HL-60 (cell line): ENCODE results near the gene ZNF518B.
A peak's percentile ranks its signal among the peaks of the same experiment; 100 is the strongest.

Source experiments
- DNase-seq, 2 experiments: peaks; one replicate each; pipeline ENCODE4 v3.0.0-alpha.2; 2010 to 2020; ENCODE audit warnings: low read depth in 1 of 2, low spot score in 1 of 2
- H3K27ac ChIP-seq: fragments of 250-450 bp; sonication (Bioruptor Pico); replicated peaks from 2 replicates; pipeline ENCODE4 v1.5.1; 2020; ENCODE audit warnings: mild to moderate bottlenecking, moderate library complexity
- H3K27me3 ChIP-seq: fragments of 250-450 bp; sonication (Bioruptor Pico); 2 replicates; pipeline ENCODE4 v1.5.1; 2021; ENCODE audit warnings: mild to moderate bottlenecking, moderate library complexity; ENCODE audit not compliant: insufficient read depth, poor library complexity, severe bottlenecking
- H3K4me3 ChIP-seq: replicated peaks from 2 replicates; pipeline ENCODE4 v1.5.1; 2011; ENCODE audit warnings: mild to moderate bottlenecking, control low read depth, low read length; ENCODE audit not compliant: insufficient read depth
- GABPA ChIP-seq: IDR thresholded peaks from 2 replicates; pipeline ENCODE4 v1.6.1; 2012; ENCODE audit warnings: low read depth
- POLR2AphosphoS5 ChIP-seq: IDR thresholded peaks from 2 replicates; pipeline ENCODE4 v1.6.1; 2012; ENCODE audit warnings: low read depth
- REST ChIP-seq: IDR thresholded peaks from 2 replicates; pipeline ENCODE4 v1.6.1; 2012; ENCODE audit warnings: low read depth; ENCODE audit not compliant: insufficient replicate concordance
- SPI1 ChIP-seq: IDR thresholded peaks from 2 replicates; pipeline ENCODE4 v1.6.1; 2012; ENCODE audit warnings: low read depth, mild to moderate bottlenecking, borderline replicate concordance
- TF ChIP-seq, protein P1 (sequence below): IDR thresholded peaks from one replicate; pipeline ENCODE4 v1.5.1; 2011; ENCODE audit warnings: low read length, control low read depth, inconsistent platforms; ENCODE audit not compliant: insufficient read depth

The ZNF518B gene

GRCh38 chr4:10413177-10413576 lies 44.0 kb downstream of the ZNF518B start:
- Histone ChIP-seq H3K27me3 (no peaks in the 10 kb centered on the region), H3K4me3 (no peak overlapping the region), H3K27ac (no peak overlapping the region)
- no peak for TF ChIP-seq SPI1
- TF ChIP-seq GABPA, result no peak
- TF ChIP-seq REST, result no peak
- no peak for TF ChIP-seq POLR2AphosphoS5
- TF ChIP-seq, protein P1, sequence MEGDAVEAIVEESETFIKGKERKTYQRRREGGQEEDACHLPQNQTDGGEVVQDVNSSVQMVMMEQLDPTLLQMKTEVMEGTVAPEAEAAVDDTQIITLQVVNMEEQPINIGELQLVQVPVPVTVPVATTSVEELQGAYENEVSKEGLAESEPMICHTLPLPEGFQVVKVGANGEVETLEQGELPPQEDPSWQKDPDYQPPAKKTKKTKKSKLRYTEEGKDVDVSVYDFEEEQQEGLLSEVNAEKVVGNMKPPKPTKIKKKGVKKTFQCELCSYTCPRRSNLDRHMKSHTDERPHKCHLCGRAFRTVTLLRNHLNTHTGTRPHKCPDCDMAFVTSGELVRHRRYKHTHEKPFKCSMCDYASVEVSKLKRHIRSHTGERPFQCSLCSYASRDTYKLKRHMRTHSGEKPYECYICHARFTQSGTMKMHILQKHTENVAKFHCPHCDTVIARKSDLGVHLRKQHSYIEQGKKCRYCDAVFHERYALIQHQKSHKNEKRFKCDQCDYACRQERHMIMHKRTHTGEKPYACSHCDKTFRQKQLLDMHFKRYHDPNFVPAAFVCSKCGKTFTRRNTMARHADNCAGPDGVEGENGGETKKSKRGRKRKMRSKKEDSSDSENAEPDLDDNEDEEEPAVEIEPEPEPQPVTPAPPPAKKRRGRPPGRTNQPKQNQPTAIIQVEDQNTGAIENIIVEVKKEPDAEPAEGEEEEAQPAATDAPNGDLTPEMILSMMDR, result no peak
- no peak for DNase-seq

GRCh38 chr4:10405672-10406071 lies 51.6 kb downstream of the ZNF518B start:
- Histone ChIP-seq H3K27me3 (no peaks in the 10 kb centered on the region), H3K27ac (no peak overlapping the region), H3K4me3 (no peak overlapping the region)
- DNase-seq, result no peak
- no peak for TF ChIP-seq SPI1
- TF ChIP-seq, protein P1, result no peak
- TF ChIP-seq REST, result no peak
- no peak for TF ChIP-seq POLR2AphosphoS5
- no peak for TF ChIP-seq GABPA

DNA sequence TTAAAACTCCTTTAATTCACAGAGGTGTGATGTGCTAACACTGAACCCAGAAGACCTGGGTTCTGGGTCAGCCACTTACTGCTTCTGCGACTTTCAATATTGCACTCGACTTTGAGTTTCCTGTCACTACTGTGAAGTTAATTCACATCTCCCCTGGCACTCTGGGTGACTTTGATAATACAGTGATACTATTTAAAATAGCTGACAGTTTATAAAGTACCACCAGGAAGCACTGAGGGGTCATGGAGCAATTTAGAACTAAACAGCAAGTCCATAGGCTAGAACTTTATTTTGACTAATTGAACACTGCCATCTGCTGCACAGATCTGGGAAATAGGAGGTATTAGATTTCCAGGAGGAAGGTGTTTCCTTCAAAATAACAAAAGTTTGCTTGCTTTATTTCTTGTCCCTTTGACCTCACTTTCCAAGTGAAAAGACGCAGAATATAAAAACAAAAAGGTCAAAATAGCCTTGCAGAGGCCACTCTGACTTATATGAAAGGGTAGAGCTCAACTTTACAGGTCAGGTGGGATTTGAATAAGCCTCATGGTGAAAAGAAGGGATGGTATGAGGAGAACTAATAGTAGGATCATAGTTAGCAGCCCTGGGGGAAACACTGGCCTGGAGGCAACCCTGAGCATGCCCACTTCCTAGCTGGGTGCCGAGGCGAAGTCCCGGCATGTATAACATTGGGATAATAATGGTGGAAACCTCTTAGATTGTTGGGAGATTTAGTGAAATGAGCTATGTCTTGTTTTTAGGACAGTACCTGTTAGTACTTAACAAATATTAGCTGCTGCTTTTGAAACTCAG lies 53.4 kb downstream of the ZNF518B start:
- H3K27me3 ChIP-seq, result no peaks in the 10 kb centered on the region
- H3K27ac ChIP-seq, result no peak overlapping the region
- DNase-seq, result peak in 1 of 2 experiments; percentile 25
- TF ChIP-seq, protein P1, result peak; percentile 9
- TF ChIP-seq POLR2AphosphoS5 (no peak), SPI1 (no peak), REST (no peak), GABPA (no peak)
- H3K4me3 ChIP-seq, result no peak overlapping the region
